HL-60 (cell line): ENCODE measurements around the gene PIERCE2.

ENCODE experiments used
- DNase-seq, 2 experiments: peaks; one replicate each; pipeline ENCODE4 v3.0.0-alpha.2; 2010 to 2020; ENCODE audit warnings: low read depth in 1 of 2, low spot score in 1 of 2
- H3K27ac ChIP-seq: fragments of 250-450 bp; sonication (Bioruptor Pico); replicated peaks from 2 replicates; pipeline ENCODE4 v1.5.1; 2020; ENCODE audit warnings: mild to moderate bottlenecking, moderate library complexity
- H3K27me3 ChIP-seq: fragments of 250-450 bp; sonication (Bioruptor Pico); 2 replicates; pipeline ENCODE4 v1.5.1; 2021; ENCODE audit warnings: mild to moderate bottlenecking, moderate library complexity; ENCODE audit not compliant: insufficient read depth, poor library complexity, severe bottlenecking
- H3K4me3 ChIP-seq: replicated peaks from 2 replicates; pipeline ENCODE4 v1.5.1; 2011; ENCODE audit warnings: mild to moderate bottlenecking, control low read depth, low read length; ENCODE audit not compliant: insufficient read depth
- GABPA ChIP-seq: IDR thresholded peaks from 2 replicates; pipeline ENCODE4 v1.6.1; 2012; ENCODE audit warnings: low read depth
- POLR2AphosphoS5 ChIP-seq: IDR thresholded peaks from 2 replicates; pipeline ENCODE4 v1.6.1; 2012; ENCODE audit warnings: low read depth
- SPI1 ChIP-seq: IDR thresholded peaks from 2 replicates; pipeline ENCODE4 v1.6.1; 2012; ENCODE audit warnings: low read depth, mild to moderate bottlenecking, borderline replicate concordance
- long read RNA-seq: library from polyadenylated mRNA; unstranded; transcript quantifications from one replicate; pipeline ENCODE4 v2.0.0, GENCODE V29; 2020
- TF ChIP-seq, protein P1 (sequence below): IDR thresholded peaks from one replicate; pipeline ENCODE4 v1.5.1; 2011; ENCODE audit warnings: low read length, control low read depth, inconsistent platforms; ENCODE audit not compliant: insufficient read depth
- TF ChIP-seq, protein P2 (sequence below): IDR thresholded peaks from 2 replicates; pipeline ENCODE4 v1.6.1; 2012; ENCODE audit warnings: low read depth; ENCODE audit not compliant: insufficient replicate concordance

PIERCE2 gene, protein sequence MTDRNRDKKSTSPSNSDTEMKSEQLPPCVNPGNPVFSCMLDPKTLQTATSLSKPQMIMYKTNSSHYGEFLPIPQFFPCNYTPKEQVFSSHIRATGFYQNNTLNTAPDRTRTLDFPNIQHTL
- long read RNA-seq, result 0 reads

DNA sequence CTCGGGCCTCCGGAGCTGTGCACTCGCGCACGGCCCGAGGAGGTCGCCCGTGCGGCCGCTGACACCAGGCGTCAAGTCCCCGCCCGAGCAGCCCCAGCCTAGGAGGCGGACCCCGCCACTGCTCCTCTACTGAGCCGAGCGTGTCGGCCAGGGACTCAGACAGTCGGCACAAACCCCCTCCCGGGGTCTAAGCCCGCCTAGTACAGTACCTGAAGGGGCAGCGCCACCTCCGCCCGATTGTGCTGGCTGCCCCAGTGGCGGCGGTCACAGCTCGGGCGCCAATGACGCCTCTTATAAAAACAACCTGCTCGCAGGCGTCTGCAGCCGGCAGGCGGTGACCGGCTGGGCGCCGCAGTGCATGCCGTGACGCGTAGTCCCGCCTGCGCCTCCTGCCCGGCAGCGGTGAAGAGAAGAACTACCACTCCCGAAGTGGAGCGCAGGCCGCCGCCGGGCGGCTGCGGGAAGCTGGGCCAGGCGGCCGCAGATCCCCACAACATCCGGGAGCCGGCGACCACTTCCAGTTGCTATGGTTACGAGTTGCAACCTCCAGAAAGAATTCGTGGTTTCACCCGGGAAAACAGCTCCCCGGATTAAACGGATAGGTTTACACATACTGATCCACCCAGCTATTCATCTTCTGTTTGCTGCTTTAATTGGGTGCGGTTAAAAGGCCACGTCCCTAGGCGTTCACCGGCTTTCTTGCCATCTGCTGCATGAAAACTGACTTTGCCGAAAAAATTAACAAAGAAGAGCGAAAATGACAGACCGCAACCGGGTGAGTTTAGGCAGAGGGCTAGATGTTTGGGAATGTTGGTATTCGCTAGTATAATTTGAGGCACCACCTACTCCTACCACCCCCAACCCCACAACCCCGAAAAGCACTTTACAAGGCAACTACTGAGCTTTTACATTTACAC lies at the start of gene PIERCE2, which contains the start of gene CCPG1:
Gene PIERCE2, plus strand, starts transcription at position 484 of the 917 bp plus-strand sequence. Its CDS starts 274 bp downstream, at position 758.
Gene CCPG1, minus strand, starts transcription at position 348 of the 917 bp plus-strand sequence. CDS start 18,935 bp downstream, outside the sequence.
- no peaks in the 10 kb centered on the region for H3K27me3 ChIP-seq
- DNase-seq, result peak; percentile 87 to 94
- peak; percentile 45 for TF ChIP-seq GABPA
- TF ChIP-seq SPI1, result no peak
- TF ChIP-seq, protein P1, sequence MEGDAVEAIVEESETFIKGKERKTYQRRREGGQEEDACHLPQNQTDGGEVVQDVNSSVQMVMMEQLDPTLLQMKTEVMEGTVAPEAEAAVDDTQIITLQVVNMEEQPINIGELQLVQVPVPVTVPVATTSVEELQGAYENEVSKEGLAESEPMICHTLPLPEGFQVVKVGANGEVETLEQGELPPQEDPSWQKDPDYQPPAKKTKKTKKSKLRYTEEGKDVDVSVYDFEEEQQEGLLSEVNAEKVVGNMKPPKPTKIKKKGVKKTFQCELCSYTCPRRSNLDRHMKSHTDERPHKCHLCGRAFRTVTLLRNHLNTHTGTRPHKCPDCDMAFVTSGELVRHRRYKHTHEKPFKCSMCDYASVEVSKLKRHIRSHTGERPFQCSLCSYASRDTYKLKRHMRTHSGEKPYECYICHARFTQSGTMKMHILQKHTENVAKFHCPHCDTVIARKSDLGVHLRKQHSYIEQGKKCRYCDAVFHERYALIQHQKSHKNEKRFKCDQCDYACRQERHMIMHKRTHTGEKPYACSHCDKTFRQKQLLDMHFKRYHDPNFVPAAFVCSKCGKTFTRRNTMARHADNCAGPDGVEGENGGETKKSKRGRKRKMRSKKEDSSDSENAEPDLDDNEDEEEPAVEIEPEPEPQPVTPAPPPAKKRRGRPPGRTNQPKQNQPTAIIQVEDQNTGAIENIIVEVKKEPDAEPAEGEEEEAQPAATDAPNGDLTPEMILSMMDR, result peak; percentile 50
- peak; percentile 73 for TF ChIP-seq POLR2AphosphoS5
- TF ChIP-seq, protein P2, sequence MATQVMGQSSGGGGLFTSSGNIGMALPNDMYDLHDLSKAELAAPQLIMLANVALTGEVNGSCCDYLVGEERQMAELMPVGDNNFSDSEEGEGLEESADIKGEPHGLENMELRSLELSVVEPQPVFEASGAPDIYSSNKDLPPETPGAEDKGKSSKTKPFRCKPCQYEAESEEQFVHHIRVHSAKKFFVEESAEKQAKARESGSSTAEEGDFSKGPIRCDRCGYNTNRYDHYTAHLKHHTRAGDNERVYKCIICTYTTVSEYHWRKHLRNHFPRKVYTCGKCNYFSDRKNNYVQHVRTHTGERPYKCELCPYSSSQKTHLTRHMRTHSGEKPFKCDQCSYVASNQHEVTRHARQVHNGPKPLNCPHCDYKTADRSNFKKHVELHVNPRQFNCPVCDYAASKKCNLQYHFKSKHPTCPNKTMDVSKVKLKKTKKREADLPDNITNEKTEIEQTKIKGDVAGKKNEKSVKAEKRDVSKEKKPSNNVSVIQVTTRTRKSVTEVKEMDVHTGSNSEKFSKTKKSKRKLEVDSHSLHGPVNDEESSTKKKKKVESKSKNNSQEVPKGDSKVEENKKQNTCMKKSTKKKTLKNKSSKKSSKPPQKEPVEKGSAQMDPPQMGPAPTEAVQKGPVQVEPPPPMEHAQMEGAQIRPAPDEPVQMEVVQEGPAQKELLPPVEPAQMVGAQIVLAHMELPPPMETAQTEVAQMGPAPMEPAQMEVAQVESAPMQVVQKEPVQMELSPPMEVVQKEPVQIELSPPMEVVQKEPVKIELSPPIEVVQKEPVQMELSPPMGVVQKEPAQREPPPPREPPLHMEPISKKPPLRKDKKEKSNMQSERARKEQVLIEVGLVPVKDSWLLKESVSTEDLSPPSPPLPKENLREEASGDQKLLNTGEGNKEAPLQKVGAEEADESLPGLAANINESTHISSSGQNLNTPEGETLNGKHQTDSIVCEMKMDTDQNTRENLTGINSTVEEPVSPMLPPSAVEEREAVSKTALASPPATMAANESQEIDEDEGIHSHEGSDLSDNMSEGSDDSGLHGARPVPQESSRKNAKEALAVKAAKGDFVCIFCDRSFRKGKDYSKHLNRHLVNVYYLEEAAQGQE, result no peak
- H3K27ac ChIP-seq, result peak within 1 kb of the TSS; percentile 74
- H3K4me3 ChIP-seq, result peak within 1 kb of the TSS; percentile 88

DNA sequence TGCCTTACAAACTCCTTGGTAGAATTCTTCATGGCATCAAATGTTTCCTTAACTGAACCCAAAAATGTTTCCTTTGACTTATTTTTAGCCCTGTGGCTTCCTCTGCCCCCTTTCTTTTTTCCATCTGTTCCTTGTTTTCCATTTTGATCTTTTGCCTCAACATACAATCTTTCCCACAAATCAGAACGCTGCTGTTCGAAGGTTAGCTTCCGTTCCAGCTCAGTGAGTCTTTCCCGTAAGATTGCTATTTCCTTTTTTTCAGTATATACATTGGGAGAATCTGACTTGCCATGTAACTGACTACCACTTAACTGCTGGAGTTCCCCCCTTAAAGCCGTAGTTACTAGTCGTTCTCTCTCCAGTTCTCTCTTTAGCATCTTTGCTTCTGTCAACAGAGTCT lies 48.0 kb upstream of the PIERCE2 start:
- H3K4me3 ChIP-seq, result no peak overlapping the region
- no peak overlapping the region for H3K27ac ChIP-seq
- H3K27me3 ChIP-seq, result no peaks in the 10 kb centered on the region

DNA sequence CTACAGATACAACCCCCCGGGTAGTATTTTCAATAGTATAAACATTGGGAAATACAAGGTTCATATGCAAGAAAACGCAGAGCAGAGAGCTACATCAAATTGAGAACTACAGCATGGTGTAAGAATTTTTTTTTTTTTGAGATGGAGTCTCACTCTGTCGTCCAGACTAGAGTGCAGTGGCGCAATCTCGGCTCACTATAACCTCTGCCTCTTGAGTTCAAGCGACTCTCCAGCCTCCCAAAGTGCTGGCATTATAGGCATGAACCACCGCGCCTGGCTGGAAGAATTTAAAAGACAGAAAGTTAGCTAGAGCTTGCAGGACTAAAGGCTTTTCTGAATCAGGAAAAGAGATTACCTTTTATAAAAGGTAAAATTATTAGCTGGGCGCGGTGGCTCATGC lies 47.2 kb upstream of the PIERCE2 start:
- no peak overlapping the region for H3K27ac ChIP-seq
- no peak overlapping the region for H3K4me3 ChIP-seq
- TF ChIP-seq SPI1, result no peak
- TF ChIP-seq, protein P2, result no peak
- no peak for TF ChIP-seq GABPA
- no peak for TF ChIP-seq POLR2AphosphoS5
- TF ChIP-seq, protein P1, result no peak
- no peaks in the 10 kb centered on the region for H3K27me3 ChIP-seq
- DNase-seq, result peak in 1 of 2 experiments; percentile 3

More for the DNA sequence above, 48.0 kb upstream of the PIERCE2 start:
- TF ChIP-seq POLR2AphosphoS5, result no peak
- no peak for DNase-seq

DNA sequence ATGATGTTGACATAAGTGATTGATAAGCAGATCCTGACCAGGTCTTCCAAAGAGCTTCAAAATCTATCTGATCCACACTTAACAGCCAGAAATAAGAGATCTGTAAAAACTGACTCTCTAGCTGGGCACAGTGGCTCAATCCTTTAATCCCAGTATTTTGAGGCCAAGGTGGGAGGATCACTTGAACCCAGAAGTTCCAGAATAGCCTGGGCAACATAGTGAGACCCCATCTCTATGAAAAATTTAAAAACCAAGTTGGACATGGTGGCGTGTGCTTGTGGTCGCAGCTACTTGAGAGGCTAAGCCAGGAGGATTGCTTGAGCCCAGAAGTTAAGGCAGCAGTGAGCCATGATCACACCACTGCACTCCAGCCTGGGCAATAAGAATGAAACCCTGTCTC lies 45.7 kb upstream of the PIERCE2 start:
- no peak for DNase-seq
- H3K27ac ChIP-seq, result no peak overlapping the region
- no peak overlapping the region for H3K4me3 ChIP-seq
- no peaks in the 10 kb centered on the region for H3K27me3 ChIP-seq
- TF ChIP-seq POLR2AphosphoS5 (no peak), GABPA (no peak), SPI1 (no peak)
- TF ChIP-seq, protein P1, result no peak
- TF ChIP-seq, protein P2, result no peak
